HepG2 (cell line): Measurements from ENCODE around the gene SH3BGR. TPM values are rescaled to one million over a fixed set of nuclear protein-coding genes. Genes with fewer than 3 reads are reported as not detected.

Experiments
- ATAC-seq: fragments of 200-7000 bp; cut with Tn5 transposase; 3 replicates; pipeline ENCODE4 v1.9.1; 2020; ENCODE audit warnings: mild to moderate bottlenecking, moderate library complexity
- BruUV-seq: library from RNA; stranded (reverse); fragments of 400-500 nt; replicated peaks from 2 replicates; lab custom pipeline; 2021; lab: Mats Ljungman, UMichigan
- CTCF ChIA-PET: fragments of 300-600 bp; formaldehyde crosslinking; extraction: SDS; loops from one replicate; lab custom pipeline; 2021; ENCODE audit warnings: low total read pairs, inconsistent platforms, low intra/inter-chr PET ratio; lab: Yijun Ruan, JAX
- POLR2A ChIA-PET: fragments of 350-600 bp; sonication (Branson Sonifier 250); formaldehyde crosslinking; loops from one replicate; lab custom pipeline; 2020; ENCODE audit warnings: antibody characterized with exemption, inconsistent platforms; lab: Yijun Ruan, JAX
- DNase-seq: peaks from one replicate; pipeline ENCODE4 v3.0.0-alpha.2; 2015; ENCODE audit warnings: low spot score
- FAIRE-seq: peaks from 3 replicates; lab custom pipeline; 2011; peaks lifted over from hg19 to GRCh38; lab: Jason Lieb, UNC
- H2AFZ ChIP-seq: one replicate; pipeline ENCODE4 v1.6.1; 2011; ENCODE audit warnings: low read length, inconsistent platforms
- H3K27ac ChIP-seq: fragments of 300-600 bp; 3 replicates; pipeline ENCODE4 v1.8.0; 2011; ENCODE audit warnings: mixed run types, mild to moderate bottlenecking, mixed read lengths, low read length, inconsistent platforms; ENCODE audit not compliant: insufficient read depth; ENCODE audit errors: extremely low read length
- H3K27me3 ChIP-seq, 2 experiments: fragments of 200-600 bp in 1 of 2; 2 replicates in 1 of 2; 3 replicates in 1 of 2; pipeline versions ENCODE4 v1.6.0 to v1.8.0; 2011; ENCODE audit warnings: low read length in 2 of 2, mild to moderate bottlenecking in 2 of 2, moderate library complexity in 2 of 2, inconsistent platforms in 1 of 2; ENCODE audit not compliant: insufficient read depth in 2 of 2, control insufficient read depth in 1 of 2
- H3K36me3 ChIP-seq, 2 experiments: fragments of 200-600 bp in 1 of 2; replicated peaks in 1 of 2; 2 replicates in 1 of 2; 3 replicates in 1 of 2; pipeline versions ENCODE4 v1.5.1 to v1.8.0; 2011; ENCODE audit warnings: low read length in 2 of 2, inconsistent platforms in 1 of 2; ENCODE audit not compliant: insufficient read depth in 2 of 2, control insufficient read depth in 1 of 2
- H3K4me1 ChIP-seq: 2 replicates; pipeline ENCODE4 v1.5.1; 2012; ENCODE audit warnings: low read length, inconsistent platforms; ENCODE audit not compliant: insufficient read depth
- H3K4me2 ChIP-seq: 2 replicates; pipeline ENCODE4 v1.6.0; 2011; ENCODE audit warnings: low read depth, low read length, inconsistent platforms
- H3K4me3 ChIP-seq, 3 experiments: fragments of 200-600 bp in 1 of 3; sonication (generic), shearing (Covaris generic) in 1 of 3; replicated peaks in 1 of 3; 2 replicates each; pipeline ENCODE4 v1.5.1; 2011 to 2016; ENCODE audit warnings: low read length in 3 of 3, inconsistent platforms in 2 of 3, low read depth in 2 of 3, mild to moderate bottlenecking in 2 of 3, control low read depth in 1 of 3, mixed read lengths in 1 of 3; ENCODE audit not compliant: insufficient read depth in 1 of 3
- H3K79me2 ChIP-seq: one replicate; pipeline ENCODE4 v1.6.1; 2011; ENCODE audit warnings: low read length, inconsistent platforms; ENCODE audit not compliant: insufficient read depth
- H3K9ac ChIP-seq: 2 replicates; pipeline ENCODE4 v1.6.0; 2011; ENCODE audit warnings: mild to moderate bottlenecking, low read depth, low read length, inconsistent platforms; ENCODE audit not compliant: insufficient read depth
- H3K9me3 ChIP-seq: 2 replicates; pipeline ENCODE4 v1.5.1; 2012; ENCODE audit warnings: mild to moderate bottlenecking, low read length
- H4K20me1 ChIP-seq: 2 replicates; pipeline ENCODE4 v1.6.0; 2011; ENCODE audit warnings: inconsistent platforms, mild to moderate bottlenecking, low read length, moderate library complexity; ENCODE audit not compliant: insufficient read depth
- HDAC6 ChIP-seq: fragments of 200-600 bp; sonication (generic); IDR thresholded peaks from 2 replicates; pipeline ENCODE4 v1.7.0; 2017; ENCODE audit warnings: mild to moderate bottlenecking, antibody characterized with exemption, low read length, low read depth
- IRX3 ChIP-seq: sonication (generic); formaldehyde crosslinking; IDR thresholded peaks from 2 replicates; pipeline ENCODE4 v1.8.1; 2023; ENCODE audit warnings: mild to moderate bottlenecking, low read depth, missing genetic modification reagents, borderline replicate concordance
- JARID2 ChIP-seq: sonication (generic); formaldehyde crosslinking; IDR thresholded peaks from 2 replicates; pipeline ENCODE4 v1.8.1; 2023; ENCODE audit warnings: missing genetic modification reagents, inconsistent platforms; ENCODE audit not compliant: insufficient replicate concordance
- KLF6 ChIP-seq: IDR thresholded peaks from 2 replicates; pipeline ENCODE4 v1.8.0; 2016; ENCODE audit warnings: missing biosample characterization, missing genetic modification reagents
- SMAD1 ChIP-seq: sonication (generic); formaldehyde crosslinking; IDR thresholded peaks from 2 replicates; pipeline ENCODE4 v1.4.0; 2020; ENCODE audit warnings: missing genetic modification reagents, low read depth, mild to moderate bottlenecking, borderline replicate concordance
- SP1 ChIP-seq, 2 experiments: fragments of 450-650 bp in 1 of 2; sonication (generic) in 1 of 2; formaldehyde crosslinking in 1 of 2; IDR thresholded peaks; 2 replicates each; pipeline versions ENCODE4 v1.4.0 to v1.6.1; 2016 to 2020; ENCODE audit warnings: missing genetic modification reagents in 1 of 2
- ZBTB8A ChIP-seq: sonication (generic); formaldehyde crosslinking; IDR thresholded peaks from 2 replicates; pipeline ENCODE4 v1.4.0; 2020; ENCODE audit warnings: mild to moderate bottlenecking, low read depth, missing genetic modification reagents, borderline replicate concordance
- ZKSCAN5 ChIP-seq: sonication (generic); formaldehyde crosslinking; IDR thresholded peaks from 2 replicates; pipeline ENCODE4 v1.5.1; 2020; ENCODE audit warnings: mild to moderate bottlenecking, missing genetic modification reagents
- ZMYM4 ChIP-seq: sonication (generic); formaldehyde crosslinking; IDR thresholded peaks from 2 replicates; pipeline ENCODE4 v1.8.1; 2023; ENCODE audit warnings: mild to moderate bottlenecking, missing genetic modification reagents
- ZNF792 ChIP-seq: IDR thresholded peaks from 2 replicates; pipeline ENCODE4 v1.6.1; 2016
- ZNF841 ChIP-seq: sonication (generic); formaldehyde crosslinking; IDR thresholded peaks from 2 replicates; pipeline ENCODE4 v1.8.1; 2023; ENCODE audit warnings: missing genetic modification reagents, borderline replicate concordance
- ZZZ3 ChIP-seq: sonication (generic); formaldehyde crosslinking; IDR thresholded peaks from 2 replicates; pipeline ENCODE4 v1.4.0; 2020; ENCODE audit warnings: missing genetic modification reagents, mild to moderate bottlenecking, borderline replicate concordance
- WGBS: methylation state at CpG from one replicate; pipeline ENCODE4 v1.1.6; 2017; ENCODE audit warnings: low lambda C conversion rate; 5-methylcytosine and 5-hydroxymethylcytosine counted together
- in situ Hi-C: cut with HindIII; loops from 2 replicates; pipeline ENCODE4 v1.10.0; 2017; ENCODE audit warnings: low pct_unique_long_range_greater_than_20kb; ENCODE audit not compliant: extremely low pct_ligation_motif_present
- intact Hi-C: fragments of 100-400 bp; cut with micrococcal nuclease; formaldehyde crosslinking; loops from one replicate; pipeline ENCODE4 v1.10.0; 2022; ENCODE audit not compliant: unreplicated experiment
- polyA plus RNA-seq, 8 experiments: library from polyadenylated mRNA; depleted of rRNA in 3 of 8; stranded (reverse) in 7 of 8; unstranded in 1 of 8; fragments of >200 nt; fragmentation: Illumina TruSeq in 4 of 8; extraction: Trizol in 4 of 8; gene quantifications; 2 replicates each; pipeline versions ENCODE4 v1.2.1 to v1.2.3, GENCODE V29; 2011 to 2016; ENCODE audit warnings: low read depth in 4 of 8, missing spikeins in 1 of 8, mixed read lengths in 1 of 8; ENCODE audit not compliant: insufficient read depth in 1 of 8
- total RNA-seq, 5 experiments: library from RNA; depleted of rRNA; stranded (reverse); fragments of >200 nt; fragmentation: Illumina TruSeq; extraction: Trizol; gene quantifications; 2 replicates each; pipeline ENCODE4 v1.2.3, GENCODE V29; 2016; ENCODE audit warnings: low read depth in 1 of 5
- TF ChIP-seq, protein P1 (sequence below): sonication (generic); formaldehyde crosslinking; IDR thresholded peaks from 2 replicates; pipeline ENCODE4 v1.8.1; 2023; ENCODE audit warnings: missing genetic modification reagents, mild to moderate bottlenecking, borderline replicate concordance
- TF ChIP-seq, protein P2 (sequence below): sonication (generic); formaldehyde crosslinking; IDR thresholded peaks from 2 replicates; pipeline ENCODE4 v1.4.0; 2020; ENCODE audit warnings: mild to moderate bottlenecking, missing genetic modification reagents, borderline replicate concordance
- TF ChIP-seq, protein P3 (sequence below): IDR thresholded peaks from 2 replicates; pipeline ENCODE4 v1.6.1; 2018; ENCODE audit warnings: missing genetic modification reagents, mild to moderate bottlenecking, missing compliant biosample characterization
- TF ChIP-seq, protein P4 (sequence below): sonication (generic); formaldehyde crosslinking; IDR thresholded peaks from 2 replicates; pipeline ENCODE4 v1.4.0; 2020; ENCODE audit warnings: missing genetic modification reagents, low read depth, mild to moderate bottlenecking, borderline replicate concordance

SH3BGR gene
- total and polyA plus RNA-seq, 2 of the 13 experiments (the other 11 are each of a cell fraction or from before 2014, with no cell fraction given) = 0.48 TPM; not detected in 1

DNA sequence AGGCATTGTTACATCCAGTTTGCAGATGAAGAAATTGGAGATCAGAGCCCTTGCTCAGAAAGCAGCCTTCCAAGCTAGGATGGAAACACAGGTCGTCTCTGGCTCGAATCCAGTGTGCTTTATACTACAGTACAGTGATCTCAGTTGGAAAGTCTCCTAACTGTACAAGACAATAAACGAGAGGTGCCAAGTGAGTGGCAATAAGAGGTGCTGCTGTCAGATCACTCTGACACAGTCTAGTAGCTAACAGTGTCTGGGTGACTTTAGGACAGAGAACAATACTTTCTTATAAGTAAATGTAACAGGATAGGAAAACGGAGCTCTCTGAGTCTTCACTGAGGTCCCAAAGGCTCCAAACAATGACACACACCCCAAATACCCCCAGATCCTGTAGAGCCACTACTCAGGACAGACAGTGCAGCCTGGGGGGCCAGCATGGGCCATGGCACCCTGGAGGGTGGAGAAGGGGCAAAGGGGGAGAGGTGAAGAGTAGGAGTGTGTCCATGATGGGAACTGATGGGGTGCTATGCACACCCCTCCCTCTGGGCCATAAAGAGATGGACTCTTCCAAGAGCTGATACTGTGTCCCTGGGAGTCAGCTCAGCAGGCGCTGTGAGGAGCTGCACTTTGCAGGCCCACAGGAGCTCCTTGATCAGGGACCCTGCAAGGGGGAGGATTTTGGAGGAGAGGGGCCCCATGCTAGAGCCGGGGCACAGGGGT is 3.3 kb downstream of the SH3BGR start:
- ChIA-PET POLR2A (interaction anchor here (0.9 kb wide), 1 partner anchor 10 kb away, joined by 3 read pairs; the partner anchor contains the start of gene LCA5L), CTCF (no interaction called here)
- Histone ChIP-seq H3K4me3 (no peak overlapping the region), H3K79me2 (no peaks in the 10 kb centered on the region), H4K20me1 (no peaks in the 10 kb centered on the region), H3K4me2 (no peak overlapping the region), H3K36me3 (no peaks in the 10 kb centered on the region), H3K27me3 (no peaks in the 10 kb centered on the region; a peak in 1 of 5 replicates), H3K27ac (no peak overlapping the region), H3K9me3 (no peaks in the 10 kb centered on the region), H3K9ac (no peak overlapping the region), H3K4me1 (0 out of 2 replicates have a peak, but pooled peaks cover 7% of the 10 kb centered on the region), H2AFZ (no peak overlapping the region)
- TF ChIP-seq ZKSCAN5 (CRISPR knock-in tag) = no peak
- TF ChIP-seq, protein P1, sequence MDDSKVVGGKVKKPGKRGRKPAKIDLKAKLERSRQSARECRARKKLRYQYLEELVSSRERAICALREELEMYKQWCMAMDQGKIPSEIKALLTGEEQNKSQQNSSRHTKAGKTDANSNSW (CRISPR knock-in tag) = no peak
- TF ChIP-seq, protein P2, sequence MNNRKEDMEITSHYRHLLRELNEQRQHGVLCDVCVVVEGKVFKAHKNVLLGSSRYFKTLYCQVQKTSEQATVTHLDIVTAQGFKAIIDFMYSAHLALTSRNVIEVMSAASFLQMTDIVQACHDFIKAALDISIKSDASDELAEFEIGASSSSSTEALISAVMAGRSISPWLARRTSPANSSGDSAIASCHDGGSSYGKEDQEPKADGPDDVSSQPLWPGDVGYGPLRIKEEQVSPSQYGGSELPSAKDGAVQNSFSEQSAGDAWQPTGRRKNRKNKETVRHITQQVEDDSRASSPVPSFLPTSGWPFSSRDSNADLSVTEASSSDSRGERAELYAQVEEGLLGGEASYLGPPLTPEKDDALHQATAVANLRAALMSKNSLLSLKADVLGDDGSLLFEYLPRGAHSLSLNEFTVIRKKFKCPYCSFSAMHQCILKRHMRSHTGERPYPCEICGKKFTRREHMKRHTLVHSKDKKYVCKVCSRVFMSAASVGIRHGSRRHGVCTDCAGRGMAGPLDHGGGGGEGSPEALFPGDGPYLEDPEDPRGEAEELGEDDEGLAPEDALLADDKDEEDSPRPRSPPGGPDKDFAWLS = no peak
- no peak for TF ChIP-seq ZBTB8A (CRISPR knock-in tag)
- TF ChIP-seq SMAD1 = no peak
- TF ChIP-seq ZNF841 (CRISPR knock-in tag) = no peak
- TF ChIP-seq KLF6 (CRISPR knock-in tag) = no peak
- TF ChIP-seq HDAC6 = no peak
- no peak for TF ChIP-seq ZMYM4
- TF ChIP-seq, protein P3, sequence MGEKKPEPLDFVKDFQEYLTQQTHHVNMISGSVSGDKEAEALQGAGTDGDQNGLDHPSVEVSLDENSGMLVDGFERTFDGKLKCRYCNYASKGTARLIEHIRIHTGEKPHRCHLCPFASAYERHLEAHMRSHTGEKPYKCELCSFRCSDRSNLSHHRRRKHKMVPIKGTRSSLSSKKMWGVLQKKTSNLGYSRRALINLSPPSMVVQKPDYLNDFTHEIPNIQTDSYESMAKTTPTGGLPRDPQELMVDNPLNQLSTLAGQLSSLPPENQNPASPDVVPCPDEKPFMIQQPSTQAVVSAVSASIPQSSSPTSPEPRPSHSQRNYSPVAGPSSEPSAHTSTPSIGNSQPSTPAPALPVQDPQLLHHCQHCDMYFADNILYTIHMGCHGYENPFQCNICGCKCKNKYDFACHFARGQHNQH (CRISPR knock-in tag) = no peak
- TF ChIP-seq JARID2 (CRISPR knock-in tag) = no peak
- no peak for TF ChIP-seq ZNF792 (CRISPR knock-in tag)
- TF ChIP-seq, protein P4, sequence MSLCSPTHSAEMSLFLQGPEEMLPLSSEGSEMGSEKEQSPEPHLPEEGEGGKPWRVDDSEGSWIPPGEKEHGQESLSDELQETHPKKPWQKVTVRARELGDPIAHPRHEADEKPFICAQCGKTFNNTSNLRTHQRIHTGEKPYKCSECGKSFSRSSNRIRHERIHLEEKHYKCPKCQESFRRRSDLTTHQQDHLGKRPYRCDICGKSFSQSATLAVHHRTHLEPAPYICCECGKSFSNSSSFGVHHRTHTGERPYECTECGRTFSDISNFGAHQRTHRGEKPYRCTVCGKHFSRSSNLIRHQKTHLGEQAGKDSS (CRISPR knock-in tag) = no peak
- no peak for TF ChIP-seq ZZZ3 (CRISPR knock-in tag)
- no peak for TF ChIP-seq SP1 (IDR thresholded peaks at IDR 0.05)
- no peak for TF ChIP-seq SP1 (CRISPR knock-in tag; IDR thresholded peaks at IDR 0.05)
- no peak for TF ChIP-seq IRX3 (CRISPR knock-in tag)
- no TSS peak for BruUV-seq
- DNase-seq (no peak), FAIRE-seq (no peak), ATAC-seq (peak; percentile 38; the same call in 2 of the 3 replicates)
- intact Hi-C loops (no loop called here), in situ Hi-C loops (no loop called here)
- WGBS = 8% methylated on average over 6 of the region's 6 CpGs
